ENCODE data around the gene NCL.

Gene NCL

DNA sequence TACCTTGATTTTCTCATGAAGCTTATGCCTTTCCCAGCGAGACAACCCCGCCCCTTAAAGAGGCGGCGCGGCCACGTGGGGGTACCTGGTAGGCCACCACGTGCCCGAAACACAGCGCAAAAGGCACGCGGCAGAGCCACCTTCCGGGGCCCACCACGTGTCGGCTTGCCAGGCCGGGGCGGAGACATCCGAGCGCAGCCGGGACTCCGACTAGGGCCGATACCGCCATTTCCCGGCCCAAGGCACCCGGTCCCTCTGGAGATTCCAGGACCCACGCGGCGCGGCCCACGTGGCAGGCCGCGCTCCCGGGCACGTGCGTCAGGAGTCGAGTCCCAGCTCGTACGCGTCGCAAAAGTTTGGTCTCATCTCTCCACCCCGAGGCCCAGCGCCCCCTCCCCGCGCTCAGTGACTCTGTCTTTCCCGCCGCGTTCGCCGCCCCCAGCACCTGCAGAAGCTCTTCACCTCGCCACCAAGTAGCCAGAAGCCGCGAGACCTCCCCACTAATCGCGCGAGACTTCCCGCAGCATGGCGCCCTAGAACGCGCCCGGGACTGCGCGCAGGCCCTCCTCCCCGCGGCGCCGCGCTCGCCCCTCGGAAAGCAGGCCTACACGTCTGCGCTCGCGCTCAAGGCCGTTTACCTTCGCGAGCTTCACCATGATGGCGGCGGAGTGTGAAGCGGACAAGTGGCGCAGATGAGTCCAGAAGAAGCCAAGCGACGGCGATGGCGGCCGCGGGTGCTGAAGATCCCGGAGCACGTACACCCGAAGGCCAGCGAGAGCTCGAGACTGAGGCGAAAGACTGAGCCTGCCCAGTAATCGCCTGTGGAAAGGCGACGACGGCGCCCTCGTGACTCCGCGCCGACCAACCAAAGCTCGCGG is at the start of gene NCL:
TSS of gene NCL (minus strand) at position 787 of the 878 bp plus-strand sequence. CDS start at position 656, 131 bp downstream.
- DNase-seq (ENCODE audit: low read depth in 2 of 2), result peak; percentile 78 to 84

DNA sequence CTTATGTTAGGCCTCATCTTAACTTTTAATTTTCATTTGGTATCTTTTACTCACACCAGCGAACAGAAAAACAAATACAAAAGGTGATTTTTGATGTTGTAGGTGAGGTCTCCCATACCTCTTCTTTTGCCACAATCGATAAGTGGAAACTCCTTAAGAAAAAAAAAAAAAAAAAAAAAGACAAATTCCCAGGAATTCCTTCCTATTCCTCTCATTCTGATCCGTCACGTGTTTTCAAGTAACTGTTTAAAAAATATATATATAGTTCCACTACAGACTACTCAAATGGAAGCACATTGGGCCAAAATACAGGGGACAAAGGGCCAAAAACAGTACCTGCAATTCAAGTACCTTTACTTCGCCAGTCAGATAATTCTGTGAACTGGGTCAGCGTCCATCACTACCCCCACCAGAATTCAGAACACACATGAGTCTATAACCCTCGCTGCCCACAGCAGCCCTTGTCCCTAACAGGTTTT is 49.5 kb upstream of the NCL start:
- DNase-seq (ENCODE audit: low read depth in 2 of 2), result no peak

DNA sequence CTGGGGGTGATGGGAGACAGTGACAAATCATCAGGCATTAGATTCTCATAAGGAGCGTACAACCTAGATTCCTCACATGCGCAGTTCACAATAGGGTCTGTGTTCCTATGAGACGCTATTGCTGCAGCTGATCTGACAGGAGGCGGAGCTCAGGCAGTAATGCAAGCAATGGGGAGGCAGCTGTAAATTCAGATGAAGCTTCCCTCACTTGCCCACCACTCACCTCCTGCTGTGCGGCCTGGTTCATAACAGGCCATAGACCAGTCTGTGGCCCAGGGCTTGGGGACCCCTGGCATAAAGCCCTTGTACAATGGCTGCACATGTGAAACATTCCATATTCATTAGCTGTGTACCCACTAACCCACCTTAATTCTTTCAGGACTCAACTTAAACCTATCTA is 47.9 kb upstream of the NCL start:
- no peak for DNase-seq (ENCODE audit: low read depth in 2 of 2)

- DNase-seq (ENCODE audit: low read depth in 2 of 2), result no peak
Measured at GRCh38 chr2:231503766-231504165, 39.5 kb upstream of the NCL start.

GRCh38 chr2:231502596-231502995 is 38.3 kb upstream of the NCL start:
- DNase-seq (ENCODE audit: low read depth in 2 of 2), result no peak

- no peak for DNase-seq (ENCODE audit: low read depth in 2 of 2)
Measured at GRCh38 chr2:231497651-231498050, 33.4 kb upstream of the NCL start.

GRCh38 chr2:231494669-231495068 is 30.4 kb upstream of the NCL start:
- DNase-seq (ENCODE audit: low read depth in 2 of 2), result no peak

DNA sequence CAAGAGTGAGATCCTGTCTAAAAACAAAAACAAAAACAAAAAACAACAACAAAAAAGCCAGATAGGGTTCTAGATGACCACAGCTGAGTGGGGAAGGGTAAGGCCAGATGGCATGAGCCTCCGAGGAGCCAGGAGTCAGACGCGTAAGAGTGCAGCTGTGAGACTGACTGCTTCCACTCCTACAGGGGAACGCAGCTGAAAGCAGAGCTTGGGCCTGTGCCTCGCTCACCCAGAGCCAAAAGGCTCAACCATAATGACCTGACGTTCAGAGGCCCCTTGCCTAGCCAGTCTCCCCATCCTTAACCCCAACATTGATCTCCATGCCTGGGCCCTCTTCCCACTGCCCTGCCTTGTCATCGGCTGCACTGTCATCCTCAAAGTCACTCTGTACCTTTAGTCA is 26.5 kb upstream of the NCL start:
- no peak for DNase-seq (ENCODE audit: low read depth in 2 of 2)

GRCh38 chr2:231489990-231490389 is 25.7 kb upstream of the NCL start:
- DNase-seq (ENCODE audit: low read depth in 2 of 2), result no peak

GRCh38 chr2:231488331-231488730 is 24.0 kb upstream of the NCL start:
- no peak for DNase-seq (ENCODE audit: low read depth in 2 of 2)

DNA sequence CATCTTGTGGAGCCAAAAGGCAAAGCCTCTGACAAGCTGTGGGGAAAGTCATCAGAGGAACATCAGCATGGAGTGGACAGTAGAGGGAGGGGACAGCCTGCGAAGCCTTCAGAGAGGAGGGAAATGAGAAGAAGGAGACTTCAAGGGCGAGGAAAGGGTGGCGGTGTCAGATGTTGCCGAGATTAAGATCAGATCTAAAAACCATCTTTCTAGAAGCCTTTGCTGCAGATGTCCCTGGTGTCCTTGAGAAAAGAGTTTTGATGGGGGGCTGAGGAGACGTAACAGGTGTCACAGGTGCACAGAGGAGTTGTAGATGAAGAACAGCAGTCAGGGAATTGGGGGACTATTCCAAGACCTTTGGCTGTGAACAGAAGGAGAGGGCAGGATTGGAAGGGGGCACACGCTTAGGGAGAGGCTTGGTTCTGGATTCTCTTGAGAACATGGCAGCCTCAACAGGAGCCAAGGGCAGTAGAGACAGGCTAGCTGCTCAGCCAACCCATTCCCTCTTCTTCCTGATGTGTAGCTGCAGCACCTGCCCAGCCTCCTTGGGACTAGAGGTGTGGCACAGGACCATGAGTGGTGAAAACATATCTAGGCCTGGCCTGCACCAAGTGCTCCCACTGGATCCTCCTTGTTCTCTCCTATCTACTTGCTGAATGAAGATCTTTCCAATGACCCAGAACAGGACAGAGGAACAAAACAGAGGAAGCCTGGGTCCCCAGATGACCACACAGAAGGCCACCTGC is 22.7 kb upstream of the NCL start:
- no peak for DNase-seq (ENCODE audit: low read depth in 2 of 2)

- no peak for DNase-seq (ENCODE audit: low read depth in 2 of 2)
Measured at GRCh38 chr2:231483398-231484329, 19.4 kb upstream of the NCL start.

GRCh38 chr2:231482806-231483391 is 18.6 kb upstream of the NCL start:
- DNase-seq (ENCODE audit: low read depth in 2 of 2), result peak; percentile 46

DNA sequence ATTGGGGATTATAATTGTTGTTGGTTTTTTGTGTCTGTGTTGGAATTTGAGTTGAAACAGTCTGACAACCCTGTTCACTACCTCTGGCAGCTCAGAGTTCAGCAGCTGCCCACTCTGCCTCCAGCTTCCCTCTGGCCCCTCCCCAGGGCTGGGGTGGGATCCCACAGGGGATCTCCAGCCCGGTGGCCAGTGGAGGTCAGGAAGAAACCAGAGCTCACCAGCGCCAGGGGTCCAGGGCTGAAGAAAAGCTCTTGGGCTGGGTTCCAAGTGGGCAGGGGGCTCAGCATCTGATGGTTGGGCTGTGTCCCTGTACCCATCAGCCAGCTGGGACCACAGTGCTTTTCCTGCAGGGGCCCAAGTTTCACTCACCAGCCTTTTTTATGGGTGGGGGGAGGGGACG is 16.5 kb upstream of the NCL start:
- DNase-seq (ENCODE audit: low read depth in 2 of 2), result no peak

DNA sequence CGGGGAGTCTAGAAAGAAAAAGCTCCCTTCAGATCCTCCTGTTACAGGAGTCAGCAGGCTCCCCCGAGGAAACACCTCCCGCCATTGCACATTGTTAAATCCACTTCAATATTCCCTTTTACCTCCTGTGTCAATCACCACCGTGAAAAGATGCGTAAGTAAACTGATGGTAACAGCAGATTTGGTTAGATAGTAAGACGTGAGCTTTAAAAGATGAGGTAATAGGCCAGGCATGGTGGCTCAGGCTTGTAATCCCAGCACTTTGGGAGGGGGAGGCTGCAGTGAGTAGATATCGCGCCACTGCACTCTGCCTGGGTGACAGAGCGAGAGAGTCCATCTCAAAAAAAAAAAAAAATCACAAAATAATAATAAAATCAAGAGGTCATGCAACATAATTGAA is 15.2 kb upstream of the NCL start:
- DNase-seq (ENCODE audit: low read depth in 2 of 2), result no peak

DNA sequence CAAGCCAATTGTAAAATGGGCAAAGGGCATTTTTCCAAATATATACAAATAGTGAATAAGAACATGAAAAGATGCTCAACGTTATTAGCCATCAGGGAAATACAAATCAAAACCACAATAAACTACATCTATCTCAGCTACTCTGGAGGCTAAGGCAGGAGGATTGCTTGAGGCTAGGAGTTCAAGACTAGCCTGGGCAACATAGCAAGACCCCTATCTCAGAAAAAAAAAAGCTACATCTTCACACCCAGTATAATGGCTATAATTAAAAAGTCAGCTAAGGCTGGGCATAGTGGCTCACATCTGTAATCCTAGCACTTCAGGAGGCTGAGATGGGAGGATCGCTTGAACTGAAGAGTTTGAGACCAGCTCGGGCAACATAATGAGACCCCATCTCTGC is 12.6 kb upstream of the NCL start:
- DNase-seq (ENCODE audit: low read depth in 2 of 2), result no peak

DNA sequence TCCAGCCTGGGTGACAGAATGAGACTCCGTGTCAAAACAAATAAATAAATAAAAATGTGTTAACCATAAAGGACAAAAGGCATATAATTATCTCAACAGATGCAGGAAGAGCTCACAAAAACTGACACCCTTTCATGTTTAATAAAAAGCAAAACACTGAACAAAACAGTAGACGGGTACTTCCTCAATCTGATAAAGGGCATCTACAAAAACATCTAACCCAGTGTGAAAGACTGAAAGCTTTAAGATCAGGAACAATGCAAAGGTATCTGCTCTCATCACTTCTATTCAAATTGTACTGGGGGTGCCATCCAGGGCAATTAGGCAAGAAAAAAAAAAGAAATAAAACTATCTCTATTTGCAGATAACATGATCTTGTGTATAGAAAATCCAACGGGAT is 11.7 kb upstream of the NCL start:
- DNase-seq (ENCODE audit: low read depth in 2 of 2), result no peak

DNA sequence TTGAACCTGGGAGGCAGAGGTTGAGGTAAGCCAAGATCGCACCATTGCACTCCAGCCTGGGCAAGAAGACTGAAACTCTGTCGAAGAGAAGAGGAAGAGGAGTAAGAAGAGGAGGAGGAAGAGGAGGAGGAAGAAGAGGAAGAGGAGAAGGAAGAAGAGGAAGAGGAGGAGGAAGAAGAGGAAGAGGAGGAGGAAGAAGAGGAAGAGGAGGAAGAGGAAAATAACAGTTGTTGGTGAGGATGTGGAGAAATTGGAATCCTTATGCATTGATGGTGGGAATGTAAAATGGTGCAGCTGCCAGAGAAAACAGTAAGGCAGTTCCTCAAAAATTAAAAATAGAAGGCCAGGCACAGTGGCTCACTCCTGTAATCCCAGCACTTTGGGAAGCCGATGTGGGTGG is 8.5 kb upstream of the NCL start:
- DNase-seq (ENCODE audit: low read depth in 2 of 2), result no peak

DNA sequence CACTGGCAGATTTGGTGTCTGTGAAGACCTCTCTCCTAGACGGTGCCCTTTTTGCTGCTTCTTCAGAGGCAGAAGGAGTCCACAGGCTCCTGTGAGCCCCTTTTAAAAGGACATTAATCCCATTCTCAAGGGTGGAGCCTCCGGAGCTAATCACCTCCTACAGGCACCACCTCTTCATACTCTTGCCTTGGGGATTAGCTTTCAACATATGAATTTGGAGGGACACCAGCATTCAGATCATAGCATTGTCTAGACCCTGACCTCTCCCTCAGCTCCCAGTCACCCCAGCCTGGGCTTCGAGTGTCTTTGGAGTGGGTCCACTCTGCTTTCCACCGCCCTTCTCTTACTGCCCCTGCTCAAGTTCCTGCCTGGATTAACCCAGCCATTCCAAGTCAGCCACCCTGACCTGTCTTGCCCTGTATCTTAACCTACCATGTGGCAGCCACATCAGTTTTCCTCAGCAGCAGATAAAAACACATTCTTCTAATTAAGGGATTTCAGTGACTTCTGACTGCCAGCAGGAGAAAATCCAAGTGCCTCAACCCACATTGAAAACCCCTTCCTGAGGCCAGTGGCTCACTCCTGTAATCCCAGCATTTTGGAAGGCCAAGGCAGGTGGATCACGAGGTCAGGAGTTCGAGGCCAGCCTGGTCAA is 6.1 kb upstream of the NCL start:
- DNase-seq (ENCODE audit: low read depth in 2 of 2), result no peak

DNA sequence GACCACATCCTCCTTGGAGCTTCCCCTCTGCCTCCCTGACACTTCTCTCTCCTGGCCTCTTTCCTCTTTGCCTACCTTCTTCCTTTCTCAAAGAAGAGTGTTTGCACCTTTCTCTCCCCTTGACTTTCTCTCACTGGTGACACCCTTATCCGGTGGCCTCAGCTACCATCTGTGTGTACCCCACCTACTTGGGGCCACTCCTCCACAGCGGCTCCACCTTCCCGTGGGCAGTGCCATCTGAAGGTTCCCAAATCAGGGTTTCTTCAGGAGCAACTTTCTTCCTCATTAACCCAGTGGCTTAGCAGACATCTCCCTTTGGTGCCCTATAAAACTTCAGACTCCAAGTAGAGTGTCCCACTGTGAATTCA is 5.3 kb upstream of the NCL start:
- no peak for DNase-seq (ENCODE audit: low read depth in 2 of 2)

Measured in stimulated activated CD8-positive, alpha-beta memory T cell treated with anti-CD3 and anti-CD28 coated beads, Interleukin-15, amount 100 ng/mL, for 4 hours (primary cell).